ENCODE data around the gene PQBP1. TPM values are rescaled to one million over a fixed set of nuclear protein-coding genes. Genes with fewer than 3 reads are reported as not detected.
"Not testable (repeated sequence)": the region's sequence is repeated elsewhere in the genome, so short reads cannot be mapped to it uniquely, and the experiment has no call there.

The PQBP1 gene
- total and polyA plus RNA-seq, 2 donors (not counting 1 experiment from before 2014, with no cell fraction given), result 89.9 to 128 TPM

- Mint-ChIP-seq H3K27ac (no peak overlapping the region), H3K4me3 (no peak overlapping the region), H3K27me3 (peaks cover 10% of the 10 kb centered on the region), H3K4me1 (no peaks in the 10 kb centered on the region), H3K9me3 (ENCODE audit: insufficient read depth) (no peaks in the 10 kb centered on the region)
- TF ChIP-seq CTCF (IDR thresholded peaks at IDR 0.05) (no peak), EZH2 (IDR thresholded peaks at IDR 0.05; ENCODE audit: borderline replicate concordance, insufficient read depth, low read depth, low read length, poor library complexity, severe bottlenecking) (no peak)
- Histone ChIP-seq H3K79me2 (ENCODE audit: control insufficient read depth, insufficient read depth, low read length) (no peaks in the 10 kb centered on the region), H3K9me3 (ENCODE audit: control extremely low read depth in 1 of 3, control insufficient read depth in 2 of 3, insufficient read depth in 1 of 3, low read length in 2 of 3) (no peaks in the 10 kb centered on the region), H4K20me1 (ENCODE audit: control insufficient read depth, insufficient read depth, low read length, poor library complexity, severe bottlenecking) (no peaks in the 10 kb centered on the region), H3K36me3 (replicated peaks in 1 of 2; ENCODE audit: control extremely low read depth in 1 of 2, control insufficient read depth in 1 of 2, extremely low read depth in 1 of 2, insufficient read depth in 2 of 2, low read length in 1 of 2) (no peaks in the 10 kb centered on the region), H3K4me3 (ENCODE audit: control extremely low read depth in 1 of 5, extremely low read depth in 1 of 5, insufficient read depth in 1 of 5, low read depth in 2 of 5, low read length in 4 of 5) (no peak overlapping the region), H3K27ac (ENCODE audit: low read length in 2 of 2) (no peak overlapping the region), H3K4me1 (ENCODE audit: control insufficient read depth in 2 of 2, insufficient read depth in 2 of 2, low read length in 2 of 2) (no peaks in the 10 kb centered on the region), H3K9ac (ENCODE audit: low read length) (no peak overlapping the region), H3K27me3 (replicated peaks in 1 of 4; ENCODE audit: control extremely low read depth in 1 of 4, control insufficient read depth in 3 of 4, insufficient read depth in 4 of 4, low read length in 3 of 4) (no peaks in the 10 kb centered on the region), H3K4me2 (replicated peaks; ENCODE audit: low read depth, low read length, poor library complexity, severe bottlenecking) (no peak overlapping the region), H2AFZ (ENCODE audit: insufficient read depth, low read depth, low read length, poor library complexity, severe bottlenecking) (no peak overlapping the region)
- POLR2A ChIA-PET, result no interaction called here
- ATAC-seq (ENCODE audit: low read depth), result no peak
- intact Hi-C loops (cut with micrococcal nuclease), result no loop called here
- CTCF ChIA-PET, result no interaction called here
- no CpG with 5 or more reads among the region's 5 CpGs for WGBS (ENCODE audit: insufficient coverage)
- no peak for DNase-seq
Observed at GRCh38 chrX:48854898-48855297, 42.8 kb upstream of the PQBP1 start.

- Histone ChIP-seq H3K9ac (ENCODE audit: low read length) (no peak overlapping the region), H3K9me3 (ENCODE audit: control extremely low read depth in 1 of 3, control insufficient read depth in 2 of 3, insufficient read depth in 1 of 3, low read length in 2 of 3) (no peaks in the 10 kb centered on the region), H3K27me3 (replicated peaks in 1 of 4; ENCODE audit: control extremely low read depth in 1 of 4, control insufficient read depth in 3 of 4, insufficient read depth in 4 of 4, low read length in 3 of 4) (no peaks in the 10 kb centered on the region), H3K27ac (ENCODE audit: low read length in 2 of 2) (no peak overlapping the region), H3K79me2 (ENCODE audit: control insufficient read depth, insufficient read depth, low read length) (no peaks in the 10 kb centered on the region), H3K4me3 (ENCODE audit: control extremely low read depth in 1 of 5, extremely low read depth in 1 of 5, insufficient read depth in 1 of 5, low read depth in 2 of 5, low read length in 4 of 5) (no peak overlapping the region), H3K4me2 (replicated peaks; ENCODE audit: low read depth, low read length, poor library complexity, severe bottlenecking) (no peak overlapping the region), H4K20me1 (ENCODE audit: control insufficient read depth, insufficient read depth, low read length, poor library complexity, severe bottlenecking) (no peaks in the 10 kb centered on the region), H3K36me3 (replicated peaks in 1 of 2; ENCODE audit: control extremely low read depth in 1 of 2, control insufficient read depth in 1 of 2, extremely low read depth in 1 of 2, insufficient read depth in 2 of 2, low read length in 1 of 2) (no peaks in the 10 kb centered on the region), H3K4me1 (ENCODE audit: control insufficient read depth in 2 of 2, insufficient read depth in 2 of 2, low read length in 2 of 2) (no peaks in the 10 kb centered on the region), H2AFZ (ENCODE audit: insufficient read depth, low read depth, low read length, poor library complexity, severe bottlenecking) (no peak overlapping the region)
- WGBS (ENCODE audit: insufficient coverage), result no CpG with 5 or more reads among the region's 4 CpGs
- intact Hi-C loops (cut with micrococcal nuclease), result no loop called here
- ATAC-seq (ENCODE audit: low read depth), result no peak
- CTCF ChIA-PET, result no interaction called here
- peaks cover 6% of the 10 kb centered on the region for H3K27me3 Mint-ChIP-seq
- H3K4me1 Mint-ChIP-seq, result no peaks in the 10 kb centered on the region
- no peak overlapping the region for H3K4me3 Mint-ChIP-seq
- no peak for TF ChIP-seq CTCF (IDR thresholded peaks at IDR 0.05)
- no peak for TF ChIP-seq EZH2 (IDR thresholded peaks at IDR 0.05; ENCODE audit: borderline replicate concordance, insufficient read depth, low read depth, low read length, poor library complexity, severe bottlenecking)
- no peaks in the 10 kb centered on the region for H3K9me3 Mint-ChIP-seq (ENCODE audit: insufficient read depth)
- no peak for DNase-seq
- no peak overlapping the region for H3K27ac Mint-ChIP-seq
- POLR2A ChIA-PET, result no interaction called here
Observed at GRCh38 chrX:48864210-48864609, 33.5 kb upstream of the PQBP1 start.

GRCh38 chrX:48872017-48872416 lies 25.7 kb upstream of the PQBP1 start:
- ATAC-seq (ENCODE audit: low read depth); intact Hi-C loops (cut with micrococcal nuclease); CTCF ChIA-PET; H3K9me3 ChIP-seq (ENCODE audit: control extremely low read depth in 1 of 3, control insufficient read depth in 2 of 3, insufficient read depth in 1 of 3, low read length in 2 of 3); H3K4me2 ChIP-seq (replicated peaks; ENCODE audit: low read depth, low read length, poor library complexity, severe bottlenecking); POLR2A ChIA-PET; H4K20me1 ChIP-seq (ENCODE audit: control insufficient read depth, insufficient read depth, low read length, poor library complexity, severe bottlenecking); H3K27ac ChIP-seq (ENCODE audit: low read length in 2 of 2); H2AFZ ChIP-seq (ENCODE audit: insufficient read depth, low read depth, low read length, poor library complexity, severe bottlenecking); H3K27me3 ChIP-seq (replicated peaks in 1 of 4; ENCODE audit: control extremely low read depth in 1 of 4, control insufficient read depth in 3 of 4, insufficient read depth in 4 of 4, low read length in 3 of 4); H3K79me2 ChIP-seq (ENCODE audit: control insufficient read depth, insufficient read depth, low read length); H3K4me3 ChIP-seq (ENCODE audit: control extremely low read depth in 1 of 5, extremely low read depth in 1 of 5, insufficient read depth in 1 of 5, low read depth in 2 of 5, low read length in 4 of 5); H3K9ac ChIP-seq (ENCODE audit: low read length); H3K4me1 ChIP-seq (ENCODE audit: control insufficient read depth in 2 of 2, insufficient read depth in 2 of 2, low read length in 2 of 2); H3K4me1 Mint-ChIP-seq; H3K4me3 Mint-ChIP-seq; H3K27ac Mint-ChIP-seq; H3K27me3 Mint-ChIP-seq; H3K9me3 Mint-ChIP-seq (ENCODE audit: insufficient read depth); DNase-seq; H3K36me3 ChIP-seq (replicated peaks in 1 of 2; ENCODE audit: control extremely low read depth in 1 of 2, control insufficient read depth in 1 of 2, extremely low read depth in 1 of 2, insufficient read depth in 2 of 2, low read length in 1 of 2): not testable (repeated sequence)
- no CpG with 5 or more reads among the region's 2 CpGs for WGBS (ENCODE audit: insufficient coverage)
